AG04449 (cell line): Measurements from ENCODE around the gene GRXCR2.

ENCODE experiments used
- CTCF ChIA-PET: fragments of 350-600 bp; formaldehyde crosslinking; extraction: SDS; loops from one replicate; lab custom pipeline; 2021; ENCODE audit warnings: antibody characterized with exemption; lab: Yijun Ruan, JAX
- POLR2A ChIA-PET: fragments of 400-600, 350-600 bp; formaldehyde crosslinking; extraction: SDS; loops from one replicate; lab custom pipeline; 2020; ENCODE audit warnings: antibody characterized with exemption, inconsistent platforms; lab: Yijun Ruan, JAX
- DNase-seq: peaks from one replicate; pipeline ENCODE4 v3.0.0-alpha.2; 2010; ENCODE audit warnings: low read depth, low spot score
- H3K4me3 ChIP-seq: 2 replicates; pipeline ENCODE4 v1.5.1; 2011; ENCODE audit warnings: low read depth, mild to moderate bottlenecking, control low read depth, low read length
- TF ChIP-seq, protein P1 (sequence below): IDR thresholded peaks from one replicate; pipeline ENCODE4 v1.5.1; 2011; ENCODE audit warnings: mild to moderate bottlenecking, moderate library complexity, low read length, control low read depth, inconsistent platforms; ENCODE audit not compliant: insufficient read depth; ENCODE audit errors: missing control alignments

The GRXCR2 gene

DNA sequence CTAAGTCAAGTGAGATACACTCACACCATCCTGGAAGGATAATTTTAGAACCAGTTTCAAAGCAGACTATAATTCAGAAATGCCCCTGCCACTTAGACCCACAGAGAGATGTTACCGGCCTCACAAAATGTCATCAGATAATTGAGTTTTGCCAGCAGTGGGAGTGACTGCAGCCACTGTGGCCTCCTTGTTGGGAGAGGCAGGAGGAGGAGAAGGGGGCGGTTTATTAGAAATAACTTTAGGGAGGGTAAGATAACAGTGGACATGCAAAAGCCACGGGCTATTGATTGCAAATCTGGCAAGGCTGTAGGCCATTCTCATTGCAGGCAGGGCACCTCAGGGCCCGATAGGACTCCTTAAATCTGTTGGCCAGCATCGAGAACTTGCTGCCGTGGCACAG is 13.4 kb downstream of the GRXCR2 start:
- POLR2A ChIA-PET, result no interaction called here
- CTCF ChIA-PET, result interaction anchor here (1.3 kb wide), 1 partner anchor 33 kb away, joined by 3 read pairs; no protein-coding TSS in a partner anchor
- TF ChIP-seq, protein P1, sequence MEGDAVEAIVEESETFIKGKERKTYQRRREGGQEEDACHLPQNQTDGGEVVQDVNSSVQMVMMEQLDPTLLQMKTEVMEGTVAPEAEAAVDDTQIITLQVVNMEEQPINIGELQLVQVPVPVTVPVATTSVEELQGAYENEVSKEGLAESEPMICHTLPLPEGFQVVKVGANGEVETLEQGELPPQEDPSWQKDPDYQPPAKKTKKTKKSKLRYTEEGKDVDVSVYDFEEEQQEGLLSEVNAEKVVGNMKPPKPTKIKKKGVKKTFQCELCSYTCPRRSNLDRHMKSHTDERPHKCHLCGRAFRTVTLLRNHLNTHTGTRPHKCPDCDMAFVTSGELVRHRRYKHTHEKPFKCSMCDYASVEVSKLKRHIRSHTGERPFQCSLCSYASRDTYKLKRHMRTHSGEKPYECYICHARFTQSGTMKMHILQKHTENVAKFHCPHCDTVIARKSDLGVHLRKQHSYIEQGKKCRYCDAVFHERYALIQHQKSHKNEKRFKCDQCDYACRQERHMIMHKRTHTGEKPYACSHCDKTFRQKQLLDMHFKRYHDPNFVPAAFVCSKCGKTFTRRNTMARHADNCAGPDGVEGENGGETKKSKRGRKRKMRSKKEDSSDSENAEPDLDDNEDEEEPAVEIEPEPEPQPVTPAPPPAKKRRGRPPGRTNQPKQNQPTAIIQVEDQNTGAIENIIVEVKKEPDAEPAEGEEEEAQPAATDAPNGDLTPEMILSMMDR, result no peak
- no peak for DNase-seq
- no peak overlapping the region for H3K4me3 ChIP-seq

DNA sequence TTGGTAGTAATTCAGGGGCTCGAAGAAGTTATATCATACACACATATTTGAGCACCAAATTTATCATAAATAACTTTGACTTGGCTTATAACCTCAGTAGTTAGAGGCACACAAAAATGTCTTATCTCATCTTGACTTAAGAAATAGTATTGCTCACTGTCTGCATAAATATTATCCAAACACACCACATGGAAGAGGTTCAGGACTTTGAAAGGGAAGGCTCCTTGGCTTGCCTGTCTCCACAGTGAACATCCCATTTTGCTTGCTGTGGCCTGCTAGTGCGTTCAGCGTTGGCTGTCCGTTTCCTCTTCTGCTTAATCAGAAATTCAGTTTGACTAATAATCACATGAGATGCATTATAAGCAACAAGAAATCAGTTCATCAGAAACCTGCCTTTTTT is 13.9 kb downstream of the GRXCR2 start:
- TF ChIP-seq, protein P1, result no peak
- no peak for DNase-seq
- ChIA-PET POLR2A (no interaction called here), CTCF (interaction anchor here (1.3 kb wide), 1 partner anchor 32 kb away, joined by 3 read pairs; no protein-coding TSS in a partner anchor)
- H3K4me3 ChIP-seq, result no peak overlapping the region

DNA sequence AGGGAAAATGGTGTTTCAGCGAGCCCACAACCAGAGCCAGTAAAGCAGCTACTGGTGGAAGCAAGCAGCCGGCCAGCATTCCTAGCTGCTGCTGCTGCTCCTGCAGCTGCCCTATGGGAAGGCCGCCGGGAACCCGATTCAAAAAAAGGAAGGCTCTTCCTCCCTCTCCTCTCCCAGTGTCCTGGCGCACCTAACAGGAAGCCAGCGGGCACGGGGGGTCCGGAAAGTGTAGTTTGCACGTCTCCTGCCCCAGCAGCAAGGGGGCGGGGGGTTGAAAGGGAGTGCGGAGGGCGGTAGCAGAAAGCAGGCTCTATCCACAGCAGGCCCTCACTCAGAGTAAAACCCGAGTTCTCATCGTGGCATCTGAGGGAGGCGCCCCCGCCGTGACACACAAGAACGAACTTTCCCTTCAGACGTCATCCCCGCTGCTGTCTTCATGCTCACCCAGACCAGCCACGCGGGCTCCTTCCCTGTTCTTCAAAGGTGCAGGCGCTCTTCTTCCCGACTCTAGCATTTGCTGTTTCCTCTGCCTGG is 16.5 kb downstream of the GRXCR2 start:
- peak overlapping the region; percentile 26 for H3K4me3 ChIP-seq
- TF ChIP-seq, protein P1, result no peak
- CTCF ChIA-PET, result interaction anchor here (0.9 to 2.3 kb wide), 8 partner anchors 10 to 1652 kb away, joined by 3 to 11 read pairs (median 3); no protein-coding TSS in a partner anchor
- peak; percentile 17 for DNase-seq
- POLR2A ChIA-PET, result interaction anchor here (0.7 kb wide), 1 partner anchor 48 kb away, joined by 3 read pairs; no protein-coding TSS in a partner anchor

DNA sequence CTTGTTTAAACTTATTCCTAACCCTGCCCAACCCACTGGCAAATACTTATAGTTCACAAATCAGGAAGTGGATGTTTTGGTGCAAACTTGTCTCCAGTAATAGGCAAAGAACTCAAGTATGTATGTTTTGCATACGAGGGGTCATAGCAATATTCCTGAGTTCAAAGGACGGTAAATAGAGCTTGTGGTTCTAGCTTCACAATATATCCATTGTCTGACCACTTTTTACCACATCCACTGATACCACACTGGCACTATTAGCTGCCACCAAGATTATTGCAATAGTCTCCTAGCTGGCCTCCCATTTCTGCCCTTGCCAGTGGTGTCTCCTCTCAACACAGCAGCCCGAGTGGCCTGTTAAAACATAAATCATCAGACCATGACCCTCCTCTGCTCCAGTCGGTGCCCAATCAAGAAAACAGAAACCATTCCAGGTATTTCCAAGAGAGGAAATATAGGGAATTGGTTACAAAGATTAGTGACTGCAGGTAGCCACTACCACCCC is 17.0 kb downstream of the GRXCR2 start:
- DNase-seq, result no peak
- CTCF ChIA-PET, result interaction anchor here (0.6 to 2.3 kb wide), 12 partner anchors 10 to 275 kb away, joined by 3 to 11 read pairs (median 3); no protein-coding TSS in a partner anchor

DNA sequence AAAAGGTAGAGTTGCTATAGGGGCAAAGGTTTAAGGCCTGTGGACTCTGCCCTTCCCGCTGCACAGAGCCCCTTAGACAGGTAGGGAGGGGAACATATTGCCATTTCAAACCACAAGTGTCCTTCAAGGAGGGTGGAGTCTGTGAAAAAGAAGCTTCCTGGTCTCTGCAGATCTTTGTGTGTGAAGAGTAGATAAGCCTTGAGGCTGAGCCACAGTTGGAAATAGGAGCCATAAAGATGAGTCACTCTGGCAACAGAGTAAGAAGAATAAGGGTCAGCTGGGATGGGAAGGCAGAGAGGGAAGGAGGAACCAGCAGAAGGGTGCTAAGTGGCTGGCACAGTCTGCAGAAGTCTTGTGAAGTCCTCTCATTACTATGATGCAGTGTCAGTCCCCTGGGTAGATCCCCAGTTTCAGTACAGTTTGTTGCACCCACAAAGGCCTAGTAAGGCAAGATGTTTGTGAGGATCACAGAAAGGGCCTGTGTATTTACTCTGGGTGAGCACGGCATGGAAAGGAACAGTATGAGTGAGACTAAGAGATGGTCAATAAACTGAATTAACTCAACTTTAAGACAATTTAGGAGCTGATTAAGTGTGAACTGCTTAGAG is 18.1 kb downstream of the GRXCR2 start:
- POLR2A ChIA-PET, result no interaction called here
- H3K4me3 ChIP-seq, result no peak overlapping the region
- CTCF ChIA-PET, result interaction anchor here (0.6 to 2.3 kb wide), 7 partner anchors 9 to 276 kb away, joined by 3 to 11 read pairs (median 5); no protein-coding TSS in a partner anchor
- TF ChIP-seq, protein P1, result no peak
- DNase-seq, result peak; percentile 47

More for the DNA sequence above, 17.0 kb downstream of the GRXCR2 start:
- TF ChIP-seq, protein P1, result no peak
- POLR2A ChIA-PET, result interaction anchor here (0.5 to 0.7 kb wide), 2 partner anchors 49 to 259 kb away, joined by 3 read pairs; no protein-coding TSS in a partner anchor
- H3K4me3 ChIP-seq, result no peak overlapping the region; the same call in 1 of the 2 replicates
